ENCODE results near the gene TAP1.
"Not testable (repeated sequence)": the region's sequence is repeated elsewhere in the genome, so short reads cannot be mapped to it uniquely, and the experiment has no call there.

Gene TAP1

GRCh38 chr6:32853541-32854375 is at the start of gene TAP1, which contains the start of gene PSMB9:
TSS of gene TAP1 (minus strand) at chr6:32853704. CDS start at chr6:32853636, 68 bp downstream.
TSS of gene PSMB9 (plus strand) at chr6:32854192. CDS start at chr6:32854230, 38 bp downstream.
- DNase-seq: peak; percentile 91

- DNase-seq: no peak
Observed at GRCh38 chr6:32895006-32895345, 41.5 kb upstream of the TAP1 start.

- peak; percentile 91 for DNase-seq
Observed at GRCh38 chr6:32894085-32895005, 40.8 kb upstream of the TAP1 start.

- no peak for DNase-seq
Observed at GRCh38 chr6:32890831-32891230, 37.3 kb upstream of the TAP1 start.

GRCh38 chr6:32889533-32889932 is 36.0 kb upstream of the TAP1 start:
- no peak for DNase-seq

- DNase-seq: no peak
Observed at GRCh38 chr6:32888576-32888975, 35.1 kb upstream of the TAP1 start.

GRCh38 chr6:32887616-32888015 is 34.1 kb upstream of the TAP1 start:
- DNase-seq: no peak

- DNase-seq: no peak
Observed at GRCh38 chr6:32886681-32887383, 33.3 kb upstream of the TAP1 start.

GRCh38 chr6:32885698-32886286 is 32.3 kb upstream of the TAP1 start:
- peak; percentile 25 for DNase-seq

GRCh38 chr6:32883789-32884188 is 30.3 kb upstream of the TAP1 start:
- no peak for DNase-seq

GRCh38 chr6:32882879-32883250 is 29.4 kb upstream of the TAP1 start:
- no peak for DNase-seq

- not testable (repeated sequence) for DNase-seq
Observed at GRCh38 chr6:32880962-32881361, 27.5 kb upstream of the TAP1 start.

GRCh38 chr6:32879691-32880090 is 26.2 kb upstream of the TAP1 start:
- no peak for DNase-seq

GRCh38 chr6:32876603-32877002 is 23.1 kb upstream of the TAP1 start:
- no peak for DNase-seq

- not testable (repeated sequence) for DNase-seq
Observed at GRCh38 chr6:32873947-32874346, 20.4 kb upstream of the TAP1 start.

- DNase-seq: peak; percentile 55
Observed at GRCh38 chr6:32868257-32868788, 14.8 kb upstream of the TAP1 start.

- no peak for DNase-seq
Observed at GRCh38 chr6:32867554-32868256, 14.2 kb upstream of the TAP1 start.

- DNase-seq: no peak
Observed at GRCh38 chr6:32867022-32867477, 13.5 kb upstream of the TAP1 start.

GRCh38 chr6:32865724-32866443 is 12.4 kb upstream of the TAP1 start:
- DNase-seq: no peak

GRCh38 chr6:32862725-32863124 is 9.2 kb upstream of the TAP1 start:
- DNase-seq: no peak

GRCh38 chr6:32860674-32861073 is 7.2 kb upstream of the TAP1 start:
- no peak for DNase-seq

All from GDM1 (cell line).